K562 (cell line): Measurements from ENCODE around the gene LIMS1. TPM values are rescaled to one million over a fixed set of nuclear protein-coding genes. Genes with fewer than 3 reads are reported as not detected.
"Not testable (repeated sequence)": the region's sequence is repeated elsewhere in the genome, so short reads cannot be mapped to it uniquely, and the experiment has no call there.

ENCODE experiments used
- ATAC-seq: fragments of 200-7000 bp; cut with Tn5 transposase; 3 replicates; pipeline ENCODE4 v1.9.1; 2020; ENCODE audit warnings: moderate library complexity
- BruUV-seq: library from RNA; stranded (reverse); fragments of 400-500 nt; replicated peaks from 2 replicates; lab custom pipeline; 2021; lab: Mats Ljungman, UMichigan
- CTCF ChIA-PET: fragments of 300-600 bp; formaldehyde crosslinking; extraction: SDS; loops from one replicate; lab custom pipeline; 2021; ENCODE audit warnings: low intra/inter-chr PET ratio; lab: Yijun Ruan, JAX
- POLR2A ChIA-PET: fragments of 300-600, 350-650 bp; sonication (Branson Sonifier 250); formaldehyde crosslinking; extraction: SDS; loops from one replicate; lab custom pipeline; 2021; ENCODE audit warnings: antibody characterized with exemption, inconsistent platforms; lab: Yijun Ruan, JAX
- DNase-seq, 4 experiments: peaks; one replicate each; pipeline versions ENCODE4 v3.0.0 to v3.0.0-alpha.2; 2011 to 2018; ENCODE audit warnings: low spot score in 3 of 4, mixed read lengths in 3 of 4; ENCODE audit errors: extremely low read depth in 1 of 4
- FAIRE-seq: peaks from 2 replicates; lab custom pipeline; 2011; peaks lifted over from hg19 to GRCh38; lab: Jason Lieb, UNC
- H2AFZ ChIP-seq: 2 replicates; pipeline ENCODE4 v1.6.0; 2011; ENCODE audit warnings: low read depth, low read length, control low read depth, inconsistent platforms
- H3K27ac ChIP-seq: fragments of 200-600 bp; 3 replicates; pipeline ENCODE4 v1.8.0; 2011; ENCODE audit warnings: low read depth, mild to moderate bottlenecking, control low read depth, inconsistent platforms, low read length, moderate library complexity, mixed read lengths; ENCODE audit errors: extremely low read depth
- H3K27me3 ChIP-seq, 2 experiments: fragments of 300-600 bp in 1 of 2; 2 replicates in 1 of 2; 3 replicates in 1 of 2; pipeline versions ENCODE4 v1.6.0 to v1.8.0; 2011; ENCODE audit warnings: inconsistent platforms in 2 of 2, low read length in 2 of 2, mild to moderate bottlenecking in 1 of 2, mixed read lengths in 1 of 2, moderate library complexity in 1 of 2; ENCODE audit not compliant: control insufficient read depth in 2 of 2, insufficient read depth in 2 of 2
- H3K36me3 ChIP-seq: fragments of 300-600 bp; 3 replicates; pipeline ENCODE4 v1.8.0; 2011; ENCODE audit warnings: mild to moderate bottlenecking, low read length, inconsistent platforms; ENCODE audit not compliant: control insufficient read depth, insufficient read depth
- H3K4me1 ChIP-seq, 2 experiments: fragments of 200-600 bp in 1 of 2; replicated peaks in 1 of 2; 2 replicates in 1 of 2; 3 replicates in 1 of 2; pipeline versions ENCODE4 v1.5.1 to v1.8.0; 2011; ENCODE audit warnings: inconsistent platforms in 2 of 2, low read length in 2 of 2, mild to moderate bottlenecking in 1 of 2, mixed read lengths in 1 of 2, moderate library complexity in 1 of 2; ENCODE audit not compliant: control insufficient read depth in 2 of 2, insufficient read depth in 2 of 2
- H3K4me2 ChIP-seq: 2 replicates; pipeline ENCODE4 v1.6.1; 2011; ENCODE audit warnings: low read length, control low read depth, inconsistent platforms, mixed read lengths; ENCODE audit not compliant: insufficient read depth
- H3K4me3 ChIP-seq: fragments of 200-600 bp; sonication (generic), shearing (Covaris generic); 2 replicates; pipeline ENCODE4 v1.5.1; 2016; ENCODE audit warnings: control low read depth, inconsistent platforms
- H3K79me2 ChIP-seq: fragments of 200-600 bp; 3 replicates; pipeline ENCODE4 v1.8.0; 2011; ENCODE audit warnings: low read length, inconsistent platforms; ENCODE audit not compliant: control insufficient read depth, insufficient read depth
- H3K9ac ChIP-seq, 2 experiments: 2 replicates each; pipeline versions ENCODE4 v1.6.0 to v1.6.1; 2011; ENCODE audit warnings: low read depth in 2 of 2, low read length in 2 of 2, control low read depth in 1 of 2, inconsistent platforms in 1 of 2, mild to moderate bottlenecking in 1 of 2, mixed read lengths in 1 of 2; ENCODE audit not compliant: insufficient read depth in 1 of 2
- H3K9me1 ChIP-seq: one replicate; pipeline ENCODE4 v1.6.0; 2011; ENCODE audit warnings: inconsistent platforms, mild to moderate bottlenecking, low read length, moderate library complexity; ENCODE audit not compliant: control insufficient read depth, insufficient read depth
- H3K9me3 ChIP-seq: replicated peaks from 2 replicates; pipeline ENCODE4 v1.5.1; 2011; ENCODE audit warnings: low read depth, low read length, inconsistent platforms; ENCODE audit not compliant: control insufficient read depth, insufficient read depth
- H4K20me1 ChIP-seq: replicated peaks from 2 replicates; pipeline ENCODE4 v1.6.1; 2011; ENCODE audit warnings: low read length, inconsistent platforms, mixed read lengths; ENCODE audit not compliant: control insufficient read depth, insufficient read depth
- CTBP1 ChIP-seq: fragments of 450-650 bp; IDR thresholded peaks from 2 replicates; pipeline ENCODE4 v1.6.1; 2016; ENCODE audit warnings: borderline replicate concordance
- DMBX1 ChIP-seq: fragments of 250-450 bp; sonication (Bioruptor Pico); IDR thresholded peaks from 2 replicates; pipeline ENCODE4 v1.8.0; 2022; ENCODE audit warnings: inconsistent platforms, mild to moderate bottlenecking, moderate library complexity, borderline replicate concordance
- FOSL1 ChIP-seq: fragments of 200-800 bp; sonication (Bioruptor generic); conservative IDR thresholded peaks from 2 replicates; pipeline ENCODE4 v1.6.1; 2016; ENCODE audit warnings: missing genetic modification characterization, missing compliant biosample characterization
- JUN ChIP-seq, 2 experiments: sonication (generic) in 1 of 2; formaldehyde crosslinking in 1 of 2; IDR thresholded peaks; 2 replicates each; pipeline versions ENCODE4 v1.6.1 to v1.8.0; 2012 to 2022; ENCODE audit warnings: borderline replicate concordance in 2 of 2, mild to moderate bottlenecking in 2 of 2, improper control_type of control experiment in 1 of 2, low read depth in 1 of 2, low read length in 1 of 2, missing genetic modification reagents in 1 of 2
- RAD51 ChIP-seq: fragments of 450-650 bp; IDR thresholded peaks from 2 replicates; pipeline ENCODE4 v1.7.1; 2016; ENCODE audit warnings: low read depth, mild to moderate bottlenecking, borderline replicate concordance
- TAF9B ChIP-seq: fragments of 450-650 bp; IDR thresholded peaks from 2 replicates; pipeline ENCODE4 v1.6.1; 2018; ENCODE audit warnings: mild to moderate bottlenecking; ENCODE audit not compliant: partially characterized antibody
- ZEB2 ChIP-seq: fragments of 450-650 bp; IDR thresholded peaks from 2 replicates; pipeline ENCODE4 v1.6.1; 2016
- ZNF146 ChIP-seq: IDR thresholded peaks from one replicate; pipeline ENCODE4 v1.6.1; 2018; ENCODE audit warnings: missing compliant biosample characterization; ENCODE audit not compliant: unreplicated experiment
- ZNF24 ChIP-seq: fragments of 450-650 bp; IDR thresholded peaks from 2 replicates; pipeline ENCODE4 v1.6.1; 2016
- ZNF592 ChIP-seq: fragments of 450-650 bp; IDR thresholded peaks from 2 replicates; pipeline ENCODE4 v1.6.1; 2017; ENCODE audit warnings: antibody characterized with exemption, mild to moderate bottlenecking
- WGBS: fragments of 100-300 bp; shearing (Covaris generic); methylation state at CpG from one replicate; pipeline ENCODE4 v1.1.6; 2016; ENCODE audit warnings: low coverage, mixed read lengths; ENCODE audit not compliant: insufficient coverage; ENCODE audit errors: missing lambda C conversion rate; 5-methylcytosine and 5-hydroxymethylcytosine counted together
- in situ Hi-C: fragments of 300-500 bp; cut with MboI; formaldehyde crosslinking; loops from 4 replicates; pipeline ENCODE4 v1.15.0; 2018; ENCODE audit warnings: inconsistent platforms, mixed read lengths
- intact Hi-C: fragments of 100-400 bp; cut with micrococcal nuclease; formaldehyde crosslinking; loops from 2 replicates; pipeline ENCODE4 v1.14.2; 2022
- polyA plus RNA-seq, 8 experiments: library from polyadenylated mRNA; depleted of rRNA in 4 of 8; stranded (reverse) in 5 of 8; unstranded in 3 of 8; fragments of >200 nt; fragmentation: Nextera tagmentation in 2 of 8; fragmentation: Illumina TruSeq in 1 of 8; extraction: Ambion mirVana in 2 of 8; extraction: Trizol in 1 of 8; gene quantifications; 2 replicates each; pipeline versions ENCODE4 v1.2.1 to v1.2.3, GENCODE V29; 2011 to 2014; ENCODE audit warnings: inconsistent platforms in 1 of 8, missing spikeins in 1 of 8
- total RNA-seq, 7 experiments: library from RNA; depleted of rRNA in 6 of 7; stranded (reverse); fragments of >200 nt in 6 of 7; fragmentation: Illumina TruSeq in 2 of 7; extraction: Trizol in 2 of 7; gene quantifications; 2 replicates each; pipeline versions ENCODE4 v1.2.1 to v1.2.3, GENCODE V29; 2011 to 2021; ENCODE audit warnings: low replicate concordance in 1 of 7

LIMS1 gene
- total and polyA plus RNA-seq, 9 of the 15 experiments (the other 6 are each of a cell fraction or from before 2014, with no cell fraction given) = 52.8 to 134 (median 81.0) TPM

GRCh38 chr2:108651468-108651867, 117.2 kb downstream of the LIMS1 start:
- H3K4me2 ChIP-seq, H3K27ac ChIP-seq, H3K27me3 ChIP-seq, DNase-seq, POLR2A ChIA-PET, intact Hi-C loops, FAIRE-seq, H3K36me3 ChIP-seq, H3K9ac ChIP-seq, in situ Hi-C loops, H4K20me1 ChIP-seq, ATAC-seq, BruUV-seq, H3K9me1 ChIP-seq, H3K9me3 ChIP-seq, CTCF ChIA-PET, H2AFZ ChIP-seq, H3K4me1 ChIP-seq, H3K4me3 ChIP-seq: not testable (repeated sequence)
- H3K79me2 ChIP-seq = peaks cover 16% of the 10 kb centered on the region; the same call in 2 of the 3 replicates
- WGBS = 0% methylated on average over 1 of the region's 2 CpGs

- H3K4me2 ChIP-seq; TF ChIP-seq JUN (CRISPR knock-in tag; IDR thresholded peaks at IDR 0.05; ENCODE audit: borderline replicate concordance): not testable (repeated sequence)
- TF ChIP-seq TAF9B = peak; percentile 45
- peak; percentile 62 for TF ChIP-seq FOSL1
- 0 out of 2 replicates have a peak, but pooled peaks have one; percentile 54 for TF ChIP-seq ZNF592
- peak; percentile 75 for TF ChIP-seq ZNF146 (CRISPR knock-in tag)
- TF ChIP-seq ZNF24 = peak; percentile 73
- TF ChIP-seq ZEB2 = peak; percentile 52; the same call in 1 of the 2 replicates
- TF ChIP-seq CTBP1 = peak; percentile 64; the same call in 1 of the 2 replicates
- TF ChIP-seq RAD51 = peak; percentile 54; the same call in 1 of the 2 replicates
- peak; percentile 20; the same call in 1 of the 2 replicates for TF ChIP-seq DMBX1
- TF ChIP-seq JUN (IDR thresholded peaks at IDR 0.05; ENCODE audit: borderline replicate concordance, low read depth, low read length) = 0 out of 2 replicates have a peak, but pooled peaks have one; percentile 33
These were observed 118.1 kb downstream of the LIMS1 start for GRCh38 chr2:108652187-108652931.

More at GRCh38 chr2:108652187-108652931, 118.1 kb downstream of the LIMS1 start:
- ATAC-seq (peak; percentile 81), DNase-seq (peak in 1 of 4 experiments; percentile 70)
- H4K20me1 ChIP-seq, H3K36me3 ChIP-seq, BruUV-seq, FAIRE-seq, H3K9me3 ChIP-seq, H2AFZ ChIP-seq, H3K9ac ChIP-seq, H3K27me3 ChIP-seq, POLR2A ChIA-PET, H3K9me1 ChIP-seq, CTCF ChIA-PET, H3K4me1 ChIP-seq, intact Hi-C loops, in situ Hi-C loops, H3K4me3 ChIP-seq: not testable (repeated sequence)
- WGBS = 31% methylated on average over 5 of the region's 7 CpGs
- Histone ChIP-seq H3K27ac (peak overlapping the region; percentile 60; the same call in 2 of the 3 replicates), H3K79me2 (peaks cover 16% of the 10 kb centered on the region; the same call in 2 of the 3 replicates)
